Neutrophil (primary cell): ENCODE results near the gene SCPEP1.

Source experiments
- H3K27ac ChIP-seq: fragments of 200-600 bp; sonication (generic); 2 replicates; pipeline ENCODE4 v1.5.1; 2016; ENCODE audit warnings: mild to moderate bottlenecking, moderate library complexity
- H3K27me3 ChIP-seq: fragments of 200-600 bp; sonication (generic); 2 replicates; pipeline ENCODE4 v1.6.0; 2016; ENCODE audit warnings: mild to moderate bottlenecking
- H3K36me3 ChIP-seq: fragments of 200-600 bp; sonication (generic); 2 replicates; pipeline ENCODE4 v1.5.1; 2017
- H3K4me1 ChIP-seq, 2 experiments: fragments of 200-600 bp in 1 of 2; sonication (generic) in 1 of 2; 1 replicate in 1 of 2; 2 replicates in 1 of 2; pipeline versions ENCODE4 v1.5.1 to v1.6.1; 2013 to 2016; ENCODE audit warnings: low read depth in 1 of 2, low read length in 1 of 2, mild to moderate bottlenecking in 1 of 2, moderate library complexity in 1 of 2; ENCODE audit not compliant: control insufficient read depth in 1 of 2, insufficient read depth in 1 of 2
- H3K4me3 ChIP-seq, 2 experiments: fragments of 200-600 bp in 1 of 2; sonication (generic) in 1 of 2; 1 replicate in 1 of 2; 2 replicates in 1 of 2; pipeline ENCODE4 v1.5.1; 2013 to 2016; ENCODE audit warnings: low read depth in 1 of 2, low read length in 1 of 2, mild to moderate bottlenecking in 1 of 2, moderate library complexity in 1 of 2
- H3K9me3 ChIP-seq: fragments of 200-600 bp; sonication (generic); 2 replicates; pipeline ENCODE4 v1.5.1; 2016
- CTCF ChIP-seq: fragments of 200-600 bp; sonication (generic); IDR thresholded peaks from 2 replicates; pipeline ENCODE4 v1.5.1; 2016; ENCODE audit warnings: antibody characterized with exemption

Gene SCPEP1

GRCh38 chr17:56970974-56971373 is 7.0 kb upstream of the SCPEP1 start:
- H3K27me3 ChIP-seq, result no peaks in the 10 kb centered on the region
- no peak overlapping the region for H3K4me3 ChIP-seq
- no peaks in the 10 kb centered on the region for H3K36me3 ChIP-seq
- H3K27ac ChIP-seq, result no peak overlapping the region
- TF ChIP-seq CTCF, result no peak
- no peaks in the 10 kb centered on the region for H3K4me1 ChIP-seq
- no peaks in the 10 kb centered on the region for H3K9me3 ChIP-seq

- Histone ChIP-seq H3K27me3 (no peaks in the 10 kb centered on the region), H3K9me3 (no peaks in the 10 kb centered on the region), H3K4me1 (peaks cover 1 to 2% of the 10 kb centered on the region in 2 experiments), H3K4me3 (no peak overlapping the region), H3K27ac (no peak overlapping the region), H3K36me3 (no peaks in the 10 kb centered on the region)
- no peak for TF ChIP-seq CTCF
Measured at GRCh38 chr17:56972111-56972730, 5.7 kb upstream of the SCPEP1 start.

- H3K4me1 ChIP-seq, result peaks cover 9 to 12% of the 10 kb centered on the region in 2 experiments
- H3K9me3 ChIP-seq, result no peaks in the 10 kb centered on the region
- H3K4me3 ChIP-seq, result no peak overlapping the region
- no peak overlapping the region for H3K27ac ChIP-seq
- no peaks in the 10 kb centered on the region for H3K36me3 ChIP-seq
- no peak for TF ChIP-seq CTCF
- no peaks in the 10 kb centered on the region for H3K27me3 ChIP-seq
Measured at GRCh38 chr17:56973520-56973919, 4.4 kb upstream of the SCPEP1 start.

- H3K9me3 ChIP-seq, result no peaks in the 10 kb centered on the region
- no peak overlapping the region for H3K27ac ChIP-seq
- TF ChIP-seq CTCF, result no peak
- H3K36me3 ChIP-seq, result no peaks in the 10 kb centered on the region
- no peaks in the 10 kb centered on the region for H3K27me3 ChIP-seq
- H3K4me3 ChIP-seq, result no peak overlapping the region
- H3K4me1 ChIP-seq, result peaks cover 14 to 18% of the 10 kb centered on the region in 2 experiments
Measured at GRCh38 chr17:56974055-56974454, 3.9 kb upstream of the SCPEP1 start.

- Histone ChIP-seq H3K4me3 (no peak overlapping the region), H3K4me1 (peaks cover 20 to 23% of the 10 kb centered on the region in 2 experiments), H3K27ac (no peak overlapping the region), H3K9me3 (no peaks in the 10 kb centered on the region), H3K27me3 (no peaks in the 10 kb centered on the region), H3K36me3 (no peaks in the 10 kb centered on the region)
- TF ChIP-seq CTCF, result no peak
Measured at GRCh38 chr17:56975656-56976055, 2.3 kb upstream of the SCPEP1 start.
